ENCODE measurements around the gene GTF2A2.
A peak's percentile ranks its signal among the peaks of the same experiment; 100 is the strongest.

GTF2A2 gene

DNA sequence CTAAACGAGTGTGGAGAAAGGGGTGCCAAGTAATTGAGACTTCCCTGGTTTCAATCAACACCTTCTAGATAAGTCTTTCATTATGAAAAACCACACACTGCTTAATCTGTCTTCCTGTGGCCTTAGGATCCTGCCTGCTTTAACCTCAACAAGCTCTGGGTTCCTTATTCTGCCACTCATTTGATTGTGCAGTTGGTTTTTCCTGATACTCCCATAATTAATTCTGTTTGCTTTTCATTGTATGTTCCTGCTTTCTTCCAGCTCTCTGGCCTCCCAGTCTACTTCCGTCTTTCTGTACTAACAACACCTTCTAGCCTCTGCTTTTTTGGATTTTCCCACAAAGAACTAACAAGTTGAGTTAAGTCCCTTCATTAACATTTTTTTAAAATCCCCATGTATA is 66.0 kb downstream of the GTF2A2 start:
- Histone ChIP-seq H3K4me3 (replicated peaks; ENCODE audit: insufficient read depth, low read length) (no peak overlapping the region), H3K27me3 (ENCODE audit: insufficient read depth, poor library complexity, severe bottlenecking) (no peaks in the 10 kb centered on the region), H3K27ac (replicated peaks) (no peak overlapping the region)
- TF ChIP-seq, protein P1, sequence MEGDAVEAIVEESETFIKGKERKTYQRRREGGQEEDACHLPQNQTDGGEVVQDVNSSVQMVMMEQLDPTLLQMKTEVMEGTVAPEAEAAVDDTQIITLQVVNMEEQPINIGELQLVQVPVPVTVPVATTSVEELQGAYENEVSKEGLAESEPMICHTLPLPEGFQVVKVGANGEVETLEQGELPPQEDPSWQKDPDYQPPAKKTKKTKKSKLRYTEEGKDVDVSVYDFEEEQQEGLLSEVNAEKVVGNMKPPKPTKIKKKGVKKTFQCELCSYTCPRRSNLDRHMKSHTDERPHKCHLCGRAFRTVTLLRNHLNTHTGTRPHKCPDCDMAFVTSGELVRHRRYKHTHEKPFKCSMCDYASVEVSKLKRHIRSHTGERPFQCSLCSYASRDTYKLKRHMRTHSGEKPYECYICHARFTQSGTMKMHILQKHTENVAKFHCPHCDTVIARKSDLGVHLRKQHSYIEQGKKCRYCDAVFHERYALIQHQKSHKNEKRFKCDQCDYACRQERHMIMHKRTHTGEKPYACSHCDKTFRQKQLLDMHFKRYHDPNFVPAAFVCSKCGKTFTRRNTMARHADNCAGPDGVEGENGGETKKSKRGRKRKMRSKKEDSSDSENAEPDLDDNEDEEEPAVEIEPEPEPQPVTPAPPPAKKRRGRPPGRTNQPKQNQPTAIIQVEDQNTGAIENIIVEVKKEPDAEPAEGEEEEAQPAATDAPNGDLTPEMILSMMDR (IDR thresholded peaks at IDR 0.05; ENCODE audit: insufficient read depth, low read length) = no peak
- TF ChIP-seq SPI1 (IDR thresholded peaks at IDR 0.05; ENCODE audit: borderline replicate concordance, low read depth) (peak; percentile 51; the same call in 1 of the 2 replicates), POLR2AphosphoS5 (IDR thresholded peaks at IDR 0.05; ENCODE audit: low read depth) (no peak), GABPA (IDR thresholded peaks at IDR 0.05; ENCODE audit: low read depth) (no peak)
- TF ChIP-seq, protein P2, sequence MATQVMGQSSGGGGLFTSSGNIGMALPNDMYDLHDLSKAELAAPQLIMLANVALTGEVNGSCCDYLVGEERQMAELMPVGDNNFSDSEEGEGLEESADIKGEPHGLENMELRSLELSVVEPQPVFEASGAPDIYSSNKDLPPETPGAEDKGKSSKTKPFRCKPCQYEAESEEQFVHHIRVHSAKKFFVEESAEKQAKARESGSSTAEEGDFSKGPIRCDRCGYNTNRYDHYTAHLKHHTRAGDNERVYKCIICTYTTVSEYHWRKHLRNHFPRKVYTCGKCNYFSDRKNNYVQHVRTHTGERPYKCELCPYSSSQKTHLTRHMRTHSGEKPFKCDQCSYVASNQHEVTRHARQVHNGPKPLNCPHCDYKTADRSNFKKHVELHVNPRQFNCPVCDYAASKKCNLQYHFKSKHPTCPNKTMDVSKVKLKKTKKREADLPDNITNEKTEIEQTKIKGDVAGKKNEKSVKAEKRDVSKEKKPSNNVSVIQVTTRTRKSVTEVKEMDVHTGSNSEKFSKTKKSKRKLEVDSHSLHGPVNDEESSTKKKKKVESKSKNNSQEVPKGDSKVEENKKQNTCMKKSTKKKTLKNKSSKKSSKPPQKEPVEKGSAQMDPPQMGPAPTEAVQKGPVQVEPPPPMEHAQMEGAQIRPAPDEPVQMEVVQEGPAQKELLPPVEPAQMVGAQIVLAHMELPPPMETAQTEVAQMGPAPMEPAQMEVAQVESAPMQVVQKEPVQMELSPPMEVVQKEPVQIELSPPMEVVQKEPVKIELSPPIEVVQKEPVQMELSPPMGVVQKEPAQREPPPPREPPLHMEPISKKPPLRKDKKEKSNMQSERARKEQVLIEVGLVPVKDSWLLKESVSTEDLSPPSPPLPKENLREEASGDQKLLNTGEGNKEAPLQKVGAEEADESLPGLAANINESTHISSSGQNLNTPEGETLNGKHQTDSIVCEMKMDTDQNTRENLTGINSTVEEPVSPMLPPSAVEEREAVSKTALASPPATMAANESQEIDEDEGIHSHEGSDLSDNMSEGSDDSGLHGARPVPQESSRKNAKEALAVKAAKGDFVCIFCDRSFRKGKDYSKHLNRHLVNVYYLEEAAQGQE (IDR thresholded peaks at IDR 0.05; ENCODE audit: insufficient replicate concordance, low read depth) = no peak
- no peak for DNase-seq (ENCODE audit: low read depth in 1 of 2, low spot score in 1 of 2)

DNA sequence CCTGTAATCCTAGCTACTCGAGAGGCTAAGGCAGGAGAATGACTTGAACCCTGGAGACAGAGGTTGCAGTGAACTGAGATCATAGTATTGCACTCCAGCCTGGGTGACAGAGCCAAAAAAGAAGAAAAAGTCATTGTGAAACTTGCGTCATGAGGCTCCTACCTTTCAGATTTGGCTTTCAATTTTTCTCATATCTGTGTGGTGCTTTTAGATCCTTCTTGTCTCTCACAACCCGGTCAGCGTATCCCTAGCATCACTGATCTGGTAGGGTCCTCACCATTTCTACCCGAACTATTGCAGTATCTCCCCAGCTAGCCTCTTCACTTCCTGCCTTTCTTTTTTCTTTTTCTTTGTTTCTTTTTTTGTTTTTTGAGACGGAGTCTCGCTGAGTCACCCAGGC is 67.3 kb downstream of the GTF2A2 start:
- Histone ChIP-seq H3K4me3 (replicated peaks; ENCODE audit: insufficient read depth, low read length) (no peak overlapping the region), H3K27me3 (ENCODE audit: insufficient read depth, poor library complexity, severe bottlenecking) (no peaks in the 10 kb centered on the region), H3K27ac (replicated peaks) (no peak overlapping the region)
- DNase-seq (ENCODE audit: low read depth in 1 of 2, low spot score in 1 of 2) = no peak
- TF ChIP-seq SPI1 (IDR thresholded peaks at IDR 0.05; ENCODE audit: borderline replicate concordance, low read depth) (no peak), GABPA (IDR thresholded peaks at IDR 0.05; ENCODE audit: low read depth) (no peak)
